Activated CD8-positive, alpha-beta T cell treated with anti-CD3 and anti-CD28 coated beads for 36 hours (primary cell): ENCODE data around the gene COL21A1. TPM values are rescaled to one million over a fixed set of nuclear protein-coding genes. Genes with fewer than 3 reads are reported as not detected.

Experiments
- ATAC-seq: fragments of 200-7000 bp; cut with Tn5 transposase; one replicate; pipeline ENCODE4 v1.10.0; 2021; ENCODE audit warnings: mild to moderate bottlenecking, moderate library complexity
- CTCF ChIA-PET: fragments of 350-600 bp; sonication (Branson Sonifier 250); formaldehyde crosslinking; loops from one replicate; lab custom pipeline; 2021; ENCODE audit warnings: antibody characterized with exemption; lab: Charles Lee
- POLR2A ChIA-PET: fragments of 350-600 bp; sonication (Branson Sonifier 250); formaldehyde crosslinking; loops from one replicate; lab custom pipeline; 2021; ENCODE audit warnings: antibody characterized with exemption; lab: Charles Lee
- DNase-seq: peaks from one replicate; pipeline ENCODE4 v3.0.0-alpha.2; 2020
- H3K27ac Mint-ChIP-seq: one replicate; pipeline ENCODE4 v1.8.0; 2021; ENCODE audit warnings: mild to moderate bottlenecking, mixed read lengths
- H3K27me3 Mint-ChIP-seq: one replicate; pipeline ENCODE4 v1.8.0; 2021; ENCODE audit warnings: mixed read lengths
- H3K36me3 Mint-ChIP-seq: one replicate; pipeline ENCODE4 v1.8.0; 2021; ENCODE audit warnings: low read depth, mixed read lengths
- H3K4me1 Mint-ChIP-seq: one replicate; pipeline ENCODE4 v1.8.0; 2021; ENCODE audit warnings: low read depth, mixed read lengths
- H3K4me3 Mint-ChIP-seq: one replicate; pipeline ENCODE4 v1.8.0; 2021; ENCODE audit warnings: mild to moderate bottlenecking, moderate library complexity, mixed read lengths
- H3K9me3 Mint-ChIP-seq: one replicate; pipeline ENCODE4 v1.8.0; 2021; ENCODE audit warnings: mixed read lengths
- CTCF ChIP-seq: fragments of 200-600 bp; IDR thresholded peaks from one replicate; pipeline ENCODE4 v1.8.0; 2022; ENCODE audit warnings: antibody characterized with exemption, mild to moderate bottlenecking
- intact Hi-C: fragments of 100-400 bp; cut with micrococcal nuclease; formaldehyde crosslinking; loops from one replicate; pipeline ENCODE4 v1.10.0; 2022
- total RNA-seq, 2 experiments: library from RNA; stranded (reverse); gene quantifications; one replicate each; pipeline ENCODE4 v1.2.3, GENCODE V29; 2021

Gene COL21A1
- total RNA-seq, 2 experiments from 2014 or later = not detected

- H3K4me3 Mint-ChIP-seq = no peak overlapping the region
Measured at GRCh38 chr6:56172144-56172543, 75.2 kb downstream of the COL21A1 start.

GRCh38 chr6:56169366-56169765 is 78.0 kb downstream of the COL21A1 start:
- Mint-ChIP-seq H3K4me3 (no peak overlapping the region), H3K27ac (no peak overlapping the region), H3K36me3 (no peaks in the 10 kb centered on the region), H3K27me3 (no peaks in the 10 kb centered on the region), H3K4me1 (no peaks in the 10 kb centered on the region), H3K9me3 (peaks cover 19% of the 10 kb centered on the region)
- DNase-seq (no peak), ATAC-seq (no peak)
- POLR2A ChIA-PET = no interaction called here
- intact Hi-C loops = no loop called here
- CTCF ChIA-PET = no interaction called here
- no peak for TF ChIP-seq CTCF

More at GRCh38 chr6:56172144-56172543, 75.2 kb downstream of the COL21A1 start:
- DNase-seq (no peak), ATAC-seq (no peak)
- Mint-ChIP-seq H3K27ac (no peak overlapping the region), H3K27me3 (no peaks in the 10 kb centered on the region), H3K36me3 (no peaks in the 10 kb centered on the region), H3K4me1 (no peaks in the 10 kb centered on the region), H3K9me3 (peaks cover 30% of the 10 kb centered on the region)
- CTCF ChIA-PET = no interaction called here
- POLR2A ChIA-PET = no interaction called here
- TF ChIP-seq CTCF = no peak
- intact Hi-C loops = no loop called here

- Mint-ChIP-seq H3K27ac (no peak overlapping the region), H3K9me3 (peaks cover 19% of the 10 kb centered on the region), H3K4me1 (no peaks in the 10 kb centered on the region), H3K27me3 (no peaks in the 10 kb centered on the region), H3K36me3 (no peaks in the 10 kb centered on the region), H3K4me3 (no peak overlapping the region)
- ATAC-seq (no peak), DNase-seq (no peak)
- ChIA-PET CTCF (no interaction called here), POLR2A (no interaction called here)
- no peak for TF ChIP-seq CTCF
- intact Hi-C loops = no loop called here
Measured at GRCh38 chr6:56168596-56168995, 78.8 kb downstream of the COL21A1 start.

- Mint-ChIP-seq H3K4me1 (no peaks in the 10 kb centered on the region), H3K9me3 (peaks cover 1% of the 10 kb centered on the region), H3K36me3 (no peaks in the 10 kb centered on the region), H3K4me3 (no peak overlapping the region), H3K27ac (no peak overlapping the region), H3K27me3 (no peaks in the 10 kb centered on the region)
- intact Hi-C loops = no loop called here
- ATAC-seq (no peak), DNase-seq (no peak)
- CTCF ChIA-PET = interaction anchor here (0.7 kb wide), 1 partner anchor 38 kb away, joined by 3 read pairs; no protein-coding TSS in a partner anchor
- TF ChIP-seq CTCF = no peak
- POLR2A ChIA-PET = no interaction called here
Measured at GRCh38 chr6:56162081-56162480, 85.3 kb downstream of the COL21A1 start.

- ATAC-seq (no peak), DNase-seq (no peak)
- TF ChIP-seq CTCF = no peak
- no peaks in the 10 kb centered on the region for H3K36me3 Mint-ChIP-seq
- no peaks in the 10 kb centered on the region for H3K4me1 Mint-ChIP-seq
- no peak overlapping the region for H3K4me3 Mint-ChIP-seq
- intact Hi-C loops = no loop called here
- H3K27me3 Mint-ChIP-seq = no peaks in the 10 kb centered on the region
- ChIA-PET CTCF (no interaction called here), POLR2A (no interaction called here)
- no peak overlapping the region for H3K27ac Mint-ChIP-seq
- peaks cover 5% of the 10 kb centered on the region for H3K9me3 Mint-ChIP-seq
Measured at GRCh38 chr6:56160489-56160888, 86.9 kb downstream of the COL21A1 start.
